Stimulated activated CD8-positive, alpha-beta memory T cell treated with anti-CD3 and anti-CD28 coated beads, Interleukin-12 subunit alpha, Interleukin-12 subunit beta, amount 100 ng/mL, for 24 hours (primary cell): ENCODE results near the gene HS3ST4.

Experiments
- DNase-seq: peaks from one replicate; pipeline ENCODE4 v3.0.0-alpha.2; 2020; ENCODE audit errors: extremely low read depth

HS3ST4 gene

DNA sequence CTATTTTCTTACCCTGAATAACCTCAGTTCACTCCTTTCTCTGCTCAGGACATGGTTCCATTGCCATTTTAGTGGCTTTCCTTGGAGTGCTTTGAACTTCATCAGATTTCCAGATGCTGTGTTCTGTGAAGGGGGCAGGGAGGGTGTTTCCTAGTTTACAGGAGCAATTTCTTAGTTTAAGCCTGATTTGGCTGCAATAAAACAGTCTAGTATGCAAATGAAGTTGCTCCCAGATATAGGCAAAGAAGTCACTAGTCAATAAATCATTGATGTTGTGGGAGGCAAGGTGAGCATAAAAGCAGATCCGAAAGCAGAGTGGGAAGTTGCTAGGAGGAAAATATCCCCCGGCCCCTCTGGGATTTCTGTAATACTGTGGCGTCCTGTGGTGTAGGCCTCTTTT is 202.3 kb downstream of the HS3ST4 start:
- DNase-seq, result no peak

DNA sequence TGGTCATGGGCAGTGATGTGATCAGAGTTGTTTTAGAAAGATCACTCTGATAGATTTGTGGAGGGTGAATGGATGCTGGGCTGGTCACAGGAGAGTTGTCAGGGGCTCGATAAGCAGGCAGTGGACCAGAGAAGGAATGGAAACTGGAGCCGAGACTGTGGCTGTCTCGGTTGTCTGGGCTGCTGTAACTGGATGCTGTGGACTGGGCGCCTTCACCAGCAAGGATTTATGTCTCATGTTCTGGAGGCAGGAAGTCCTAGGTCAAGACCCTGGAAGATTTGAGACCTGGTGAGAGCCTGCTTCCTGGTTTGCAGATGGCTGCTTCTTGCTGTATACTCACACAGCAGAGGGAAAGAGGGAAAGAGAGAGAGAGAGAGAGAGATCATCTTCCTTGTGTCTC is 203.6 kb downstream of the HS3ST4 start:
- DNase-seq, result no peak

DNA sequence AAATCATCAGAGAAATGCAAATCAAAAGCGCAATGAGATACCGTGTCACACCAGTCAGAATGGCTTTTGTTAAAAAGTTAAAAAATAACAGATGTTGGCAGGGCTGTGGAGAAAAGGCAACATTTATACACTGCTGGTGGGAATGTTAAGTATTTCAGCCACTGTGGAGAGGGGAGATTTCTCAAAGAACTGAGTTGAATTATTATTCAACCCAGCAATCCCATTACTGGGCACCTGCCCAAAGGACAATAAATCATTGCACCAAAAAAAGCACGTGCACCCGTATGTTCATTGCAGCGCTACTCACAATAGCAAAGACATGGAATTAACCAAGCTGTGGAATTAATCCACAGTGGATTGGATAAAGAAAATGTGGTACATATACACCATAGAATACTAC is 204.7 kb downstream of the HS3ST4 start:
- no peak for DNase-seq

DNA sequence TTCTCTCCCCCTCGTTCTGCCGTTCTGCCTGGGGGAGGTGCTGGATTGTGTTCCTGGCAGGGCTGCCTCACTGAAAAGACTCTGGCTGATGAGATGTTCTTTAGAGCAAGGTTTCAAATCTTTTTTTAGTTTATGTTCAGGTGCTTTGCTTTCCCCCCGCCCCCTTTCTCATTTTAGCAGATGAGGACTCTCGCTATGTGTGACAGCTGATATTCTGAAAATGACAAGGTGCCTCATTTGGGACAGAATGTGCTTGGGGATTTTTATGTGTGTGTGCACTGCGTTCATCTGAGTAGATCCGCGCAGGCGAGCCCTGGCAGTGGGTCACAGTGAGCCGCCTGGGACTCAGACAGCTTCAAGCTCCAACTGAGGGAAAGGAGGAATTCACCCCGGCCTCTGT is 205.9 kb downstream of the HS3ST4 start:
- DNase-seq, result no peak

DNA sequence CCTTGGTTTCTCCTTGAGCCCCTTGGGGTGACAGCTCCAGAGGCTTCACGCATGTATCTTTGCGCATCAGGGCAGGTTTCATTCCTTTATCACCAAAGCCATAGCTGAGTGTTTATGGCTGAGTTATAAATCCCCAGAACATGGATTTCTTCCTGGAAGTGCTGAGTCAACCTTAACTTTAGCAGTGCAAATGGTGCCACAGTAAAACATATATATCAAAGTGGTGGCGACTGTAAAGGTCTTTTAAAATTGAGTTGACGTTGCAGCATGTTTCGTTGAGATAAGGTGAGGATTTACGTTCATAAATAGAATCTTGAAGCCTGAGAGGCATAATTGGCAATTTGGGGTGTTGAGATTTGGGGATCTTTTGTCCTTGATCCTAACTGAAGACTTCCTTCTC is 214.1 kb downstream of the HS3ST4 start:
- DNase-seq, result no peak

DNA sequence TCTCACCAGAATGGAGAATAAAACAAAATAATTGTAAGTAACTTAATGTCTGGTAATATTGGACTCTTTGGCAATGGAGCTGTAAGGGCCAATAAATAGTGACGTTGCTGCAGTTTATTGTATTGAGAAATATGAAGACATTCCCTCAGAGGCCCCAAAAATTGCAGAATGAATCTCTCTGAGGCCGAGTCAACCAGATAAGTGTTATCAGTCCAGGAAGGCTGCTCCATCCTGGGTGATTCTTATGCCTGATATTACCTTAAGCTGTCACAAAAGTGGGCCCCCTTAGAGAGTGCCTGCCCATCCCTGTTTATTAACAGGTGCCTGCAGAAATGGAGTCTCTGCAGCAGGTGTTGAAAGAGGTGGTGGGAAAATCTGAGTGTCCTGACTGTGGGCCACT is 219.2 kb downstream of the HS3ST4 start:
- no peak for DNase-seq

DNA sequence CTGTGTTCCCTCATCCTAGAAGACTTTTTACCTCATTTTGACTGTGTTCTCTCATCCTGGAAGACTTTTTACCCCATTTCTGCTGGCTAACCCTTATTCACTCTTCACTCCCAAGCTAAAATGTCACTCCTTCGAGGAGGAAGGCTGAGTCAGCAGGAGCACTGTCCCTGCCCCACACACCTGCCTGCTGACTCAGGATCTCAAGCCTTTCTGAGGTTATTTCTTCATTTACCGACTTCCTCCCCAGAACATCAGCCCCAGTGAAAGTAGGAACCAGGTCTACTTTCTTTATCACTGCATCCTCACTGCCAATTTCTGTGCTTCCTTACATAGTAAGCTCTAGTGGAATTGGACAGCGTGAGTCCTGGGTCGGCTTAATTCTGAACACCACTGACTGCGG is 220.6 kb downstream of the HS3ST4 start:
- DNase-seq, result no peak

DNA sequence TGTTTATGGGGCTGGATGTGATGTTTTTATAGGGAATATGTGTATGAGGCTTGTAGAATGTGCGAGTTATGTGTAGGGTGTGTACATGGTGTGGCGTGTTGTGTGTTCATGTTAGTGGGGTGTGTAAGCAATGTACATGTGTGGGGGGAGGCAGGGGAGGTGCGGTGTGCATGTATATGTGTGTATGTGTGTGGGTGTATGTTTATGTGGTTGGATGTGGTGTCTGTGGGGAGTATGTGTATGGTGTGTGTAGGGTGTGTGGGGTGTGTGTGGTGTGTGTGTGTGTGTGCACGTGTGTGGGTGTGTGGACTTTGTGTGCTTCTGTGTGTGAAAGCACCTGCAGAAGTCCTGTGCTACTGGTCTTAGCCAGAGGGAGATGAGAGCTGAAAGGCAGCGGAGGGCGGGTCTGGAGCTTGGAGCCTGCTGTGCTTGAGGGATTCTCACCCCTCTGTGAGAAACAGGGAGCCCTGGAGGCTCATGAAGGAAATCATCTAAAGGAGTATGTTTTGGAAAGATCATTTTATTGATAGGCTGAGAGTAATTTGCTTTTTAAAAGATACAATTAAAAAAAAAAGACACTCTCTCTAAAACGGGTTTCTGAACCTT is 222.7 kb downstream of the HS3ST4 start:
- DNase-seq, result no peak

DNA sequence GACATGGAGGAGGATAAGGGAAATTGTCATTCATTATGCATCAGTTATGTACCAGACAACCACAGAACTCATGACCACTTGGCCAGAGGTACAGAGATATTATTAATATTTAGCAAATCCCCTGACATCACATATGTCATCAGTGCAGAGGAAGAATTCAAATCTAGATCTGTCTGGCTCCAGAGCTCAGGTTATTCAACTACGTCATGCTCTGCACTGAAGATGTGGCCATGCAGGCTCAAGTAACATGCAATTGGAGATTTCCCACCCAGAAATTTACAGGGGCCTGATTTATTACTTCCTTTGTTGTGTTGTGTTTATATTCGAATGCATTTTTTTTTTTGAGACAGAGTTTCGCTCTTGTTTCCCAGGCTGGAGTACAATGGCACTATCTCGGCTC is 224.3 kb downstream of the HS3ST4 start:
- DNase-seq, result no peak

DNA sequence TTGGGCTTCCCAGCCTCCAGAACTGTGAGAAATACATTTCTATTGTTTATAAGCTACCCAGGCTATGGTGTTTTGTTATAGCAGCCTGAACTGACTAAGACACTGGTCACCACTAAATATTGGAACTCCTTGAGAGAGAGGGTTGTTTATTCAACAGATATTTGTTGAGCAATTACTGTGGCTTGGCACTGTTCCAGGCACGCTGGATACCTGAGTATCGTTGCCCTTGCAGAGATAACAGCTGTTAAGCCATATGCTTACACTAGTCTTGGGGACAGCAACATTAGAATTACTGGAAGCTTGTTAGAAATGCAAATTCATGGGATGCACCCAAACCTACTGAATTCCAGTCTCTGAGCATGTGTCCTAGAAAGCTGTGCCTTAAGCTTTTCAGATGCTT is 230.7 kb downstream of the HS3ST4 start:
- DNase-seq, result no peak

DNA sequence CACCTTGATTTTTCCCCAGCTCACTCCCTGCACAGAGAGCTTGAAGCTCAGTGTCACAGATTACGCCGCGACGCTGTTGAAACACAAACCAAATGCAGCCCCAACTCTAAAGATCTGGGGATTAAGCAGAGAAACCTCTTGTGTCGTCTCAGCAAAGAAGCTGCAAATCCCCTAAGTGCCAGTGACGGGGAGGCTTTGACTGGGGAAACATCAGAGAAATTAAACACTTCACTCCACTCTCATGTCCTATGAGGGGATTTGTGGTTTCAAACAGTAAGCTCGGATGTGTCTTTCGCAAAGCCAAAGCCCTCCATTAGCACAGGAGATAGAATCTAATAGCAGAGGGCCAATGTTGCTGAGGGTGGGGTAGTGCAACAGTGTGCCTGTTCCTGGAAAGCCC is 233.7 kb downstream of the HS3ST4 start:
- DNase-seq, result no peak

DNA sequence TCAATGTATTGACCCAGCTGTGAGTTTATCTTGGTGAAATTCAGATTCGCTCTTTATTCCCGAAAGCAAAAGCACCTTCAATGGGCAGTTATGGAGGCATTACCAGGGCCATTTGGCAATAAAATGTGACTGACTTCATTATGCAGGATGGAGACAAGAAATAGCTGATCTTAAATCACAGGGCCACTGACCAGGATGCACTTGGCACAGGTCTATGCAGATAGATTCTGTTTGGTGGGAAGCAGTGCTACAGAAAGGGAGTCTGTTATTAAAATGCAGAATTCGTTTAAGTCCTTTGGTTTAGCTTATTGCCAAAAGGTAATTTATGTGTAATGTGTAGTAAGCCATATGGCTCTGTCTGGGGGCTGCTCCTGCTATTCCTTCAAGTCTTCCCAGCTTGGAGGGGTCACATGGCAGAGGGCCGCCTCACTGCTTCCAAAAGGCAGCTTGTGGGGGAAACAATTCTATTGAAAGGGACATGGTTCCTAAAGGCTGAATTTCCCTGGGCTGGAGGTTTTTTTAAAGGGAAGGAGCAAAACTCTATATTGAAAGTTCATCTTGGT is 239.8 kb downstream of the HS3ST4 start:
- DNase-seq, result no peak

DNA sequence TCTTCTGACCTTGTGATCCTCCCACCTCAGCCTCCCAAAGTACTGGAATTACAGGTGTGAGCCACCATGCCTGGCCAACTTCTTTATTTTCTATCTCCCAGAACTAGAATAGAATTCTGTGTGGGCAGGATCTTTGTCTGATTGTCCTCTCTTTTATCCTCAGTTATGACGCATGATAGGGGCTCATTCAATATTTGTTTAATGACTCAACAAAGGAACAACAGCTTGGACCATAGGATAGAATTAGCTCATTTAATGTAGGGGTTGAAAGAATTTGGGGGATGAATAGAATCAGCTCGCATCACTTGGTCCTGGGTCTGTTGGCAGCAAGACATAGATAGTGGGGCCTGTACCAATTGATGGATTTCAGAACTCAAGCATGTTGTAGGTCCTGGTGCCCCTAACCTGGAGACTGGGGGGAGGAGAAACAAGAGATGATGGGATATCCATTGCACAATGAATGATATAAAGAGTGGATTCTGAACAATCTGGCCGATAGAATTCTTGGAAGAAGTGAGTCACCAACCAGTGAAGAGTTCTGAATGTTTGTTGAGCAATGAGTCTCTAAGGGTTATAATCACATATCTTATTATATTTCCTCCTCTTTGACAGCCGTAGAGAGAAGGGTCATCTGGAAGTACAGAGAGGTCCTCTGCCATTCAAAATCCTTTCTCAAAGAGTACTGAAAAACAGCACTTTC is 250.2 kb downstream of the HS3ST4 start:
- DNase-seq, result no peak

DNA sequence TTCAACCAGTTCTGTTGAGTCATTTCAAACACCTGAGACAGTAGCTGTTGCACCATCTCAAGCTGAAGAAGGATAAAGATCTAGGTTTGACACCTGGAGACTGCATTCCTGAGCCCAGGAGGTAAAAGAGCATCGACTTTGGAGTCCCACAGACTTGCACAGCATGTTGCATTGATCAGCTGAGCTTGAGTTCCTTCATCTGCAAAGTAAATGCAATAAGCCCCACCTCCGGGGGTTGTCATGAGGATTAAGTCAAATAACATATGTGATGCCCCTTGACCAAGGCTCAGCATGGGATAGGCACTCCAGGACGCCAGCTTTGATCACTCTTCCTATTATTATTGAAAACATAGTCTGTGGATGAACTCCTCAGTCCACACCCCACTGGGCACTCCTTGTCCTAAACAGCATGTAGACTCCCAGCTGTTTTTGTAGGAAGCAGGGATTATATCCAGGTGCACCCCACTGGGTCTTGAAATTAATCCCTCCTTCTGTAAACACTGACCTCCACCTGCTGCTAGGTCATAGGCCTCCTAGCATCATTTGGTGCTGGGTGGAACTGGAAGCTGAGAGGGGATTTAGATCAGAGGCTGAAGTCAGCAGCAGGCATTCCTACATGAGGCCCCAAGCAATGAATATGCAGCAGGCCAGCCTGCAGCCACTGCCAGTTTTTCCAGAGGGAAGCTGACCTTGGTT is 259.0 kb downstream of the HS3ST4 start:
- DNase-seq, result no peak

DNA sequence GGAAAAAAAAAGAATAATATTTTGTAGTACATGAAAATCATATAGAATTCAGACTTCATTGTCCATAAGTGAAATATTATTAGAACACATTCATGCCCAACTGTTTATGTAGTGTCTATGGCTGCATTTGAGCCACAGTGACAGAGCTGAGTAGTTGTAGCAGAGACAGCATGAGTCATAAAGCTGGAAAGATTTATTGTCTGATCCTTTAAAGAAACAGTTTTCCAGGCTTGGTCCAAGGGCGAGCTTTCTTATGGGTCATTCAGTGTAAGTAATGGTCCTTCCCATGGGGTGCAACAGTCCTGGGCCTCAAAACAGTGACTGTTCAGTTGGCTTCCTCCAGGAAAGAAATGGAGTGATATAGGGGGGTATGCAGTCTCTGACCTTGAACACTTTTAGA is 260.2 kb downstream of the HS3ST4 start:
- DNase-seq, result no peak

DNA sequence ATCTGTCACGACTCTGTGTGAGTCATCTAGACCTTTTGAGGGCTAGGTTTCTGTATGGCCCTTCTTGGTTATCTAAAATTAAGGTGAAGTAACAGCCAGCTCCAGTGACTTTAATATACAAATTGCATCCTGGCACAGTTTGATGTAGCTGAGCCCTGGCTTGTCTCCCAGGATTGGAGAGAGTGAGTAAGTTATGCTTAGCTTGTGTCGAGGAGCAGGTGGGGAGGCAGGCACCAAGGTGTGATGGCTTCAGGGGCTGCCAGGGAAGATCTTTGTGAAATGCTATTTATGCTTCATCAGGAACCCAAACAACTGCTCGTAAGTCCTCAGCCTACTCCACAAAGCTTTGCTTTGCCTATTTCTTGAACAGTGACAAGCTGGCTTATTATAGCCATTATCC is 261.2 kb downstream of the HS3ST4 start:
- DNase-seq, result no peak

DNA sequence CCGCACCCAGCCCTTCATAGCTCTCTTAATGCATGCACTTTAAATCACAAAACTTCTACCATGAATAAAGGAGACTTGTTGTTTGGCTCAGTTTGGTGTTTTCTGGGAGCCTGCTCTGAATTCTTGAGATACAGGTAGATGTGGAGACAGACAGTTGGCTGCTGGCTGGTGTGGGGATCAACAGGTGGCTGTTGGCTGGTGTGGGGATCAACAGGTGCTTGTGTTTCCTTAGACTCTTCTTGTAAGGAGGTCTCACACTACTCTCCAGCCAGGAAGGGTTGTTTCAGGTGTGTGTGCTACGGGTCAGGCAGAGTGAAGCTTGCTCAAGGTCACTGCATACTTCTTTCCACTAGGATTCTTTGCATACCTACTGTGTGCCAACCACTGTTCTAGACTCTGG is 265.9 kb downstream of the HS3ST4 start:
- DNase-seq, result no peak

DNA sequence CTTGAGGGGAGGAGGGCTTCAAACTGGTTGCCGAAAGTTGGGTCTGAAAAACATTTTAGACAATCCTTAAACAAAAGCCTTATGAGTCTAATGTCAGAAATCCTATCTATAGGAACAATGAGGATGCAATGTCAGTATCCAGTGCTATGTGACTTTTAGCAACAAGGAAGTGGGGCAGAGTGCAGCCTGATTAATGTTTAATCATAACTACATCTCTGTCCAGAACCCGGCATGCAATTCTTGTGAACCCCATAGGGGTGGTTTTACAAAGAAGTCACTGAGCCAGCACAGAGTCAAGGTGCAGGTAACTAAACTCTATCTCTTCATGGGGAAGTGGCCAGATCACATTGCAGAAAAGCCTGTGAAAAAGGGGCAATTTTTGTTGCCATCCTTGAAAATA is 267.5 kb downstream of the HS3ST4 start:
- DNase-seq, result no peak

DNA sequence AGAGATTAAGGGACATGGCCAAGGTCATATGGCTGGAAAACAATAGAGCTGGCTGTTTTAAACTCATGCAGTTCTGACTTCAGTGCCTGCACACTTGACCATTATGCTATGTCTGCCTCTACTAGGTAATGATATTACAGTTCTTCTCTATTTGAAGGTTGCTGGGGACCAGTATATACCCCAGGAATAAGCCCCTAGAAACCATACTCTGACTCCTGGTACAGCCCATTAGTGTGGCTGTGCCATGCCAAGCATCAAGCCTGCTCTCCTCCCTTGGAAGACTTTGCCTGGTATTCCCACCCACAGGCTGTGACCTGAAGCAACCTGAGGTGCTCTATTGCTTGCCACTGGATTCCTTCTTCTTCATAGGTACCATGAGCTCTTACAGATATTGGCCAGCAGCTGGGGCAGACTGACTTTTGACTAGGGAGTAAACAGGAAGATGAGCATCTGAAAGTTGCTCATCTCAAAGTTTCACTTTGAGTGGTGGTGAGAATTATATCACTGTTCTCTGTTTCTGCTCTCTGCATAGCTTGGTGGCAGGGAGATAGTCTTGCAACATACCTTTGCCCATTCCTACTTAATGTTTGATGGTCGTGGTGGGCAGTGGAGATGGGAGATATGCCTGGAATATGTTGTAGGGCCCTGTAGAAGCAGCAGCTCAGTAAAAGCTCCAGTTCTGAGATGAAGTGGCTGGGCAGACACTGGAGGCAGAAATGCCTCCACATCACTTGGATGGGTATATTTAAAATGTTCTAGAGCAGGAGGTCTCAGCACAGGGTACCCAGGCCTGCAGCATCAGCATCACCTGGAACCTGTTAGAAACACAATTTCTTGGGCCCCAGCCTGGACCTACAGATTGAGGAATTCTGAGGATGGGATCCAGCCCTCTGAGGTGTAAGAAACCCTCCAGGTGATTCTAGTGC is 274.7 kb downstream of the HS3ST4 start:
- DNase-seq, result no peak

DNA sequence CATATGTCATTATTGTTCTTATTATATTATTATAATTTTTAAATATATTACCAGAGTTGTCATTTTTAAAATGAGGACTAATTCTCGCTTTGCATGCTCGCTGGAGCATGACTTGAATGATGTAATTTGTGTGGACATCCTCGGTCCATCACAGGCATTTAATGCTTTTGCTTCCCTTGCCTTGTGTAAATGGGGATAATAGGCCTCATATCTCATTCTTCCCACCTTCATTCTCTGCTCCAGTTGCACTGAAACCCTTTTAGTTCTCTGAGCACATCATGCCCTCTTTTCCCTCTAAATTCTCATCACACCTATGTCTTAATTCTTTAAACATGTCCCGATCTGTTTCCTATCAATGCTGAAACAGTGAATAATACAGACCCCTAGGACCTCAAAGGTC is 285.4 kb downstream of the HS3ST4 start:
- no peak for DNase-seq

DNA sequence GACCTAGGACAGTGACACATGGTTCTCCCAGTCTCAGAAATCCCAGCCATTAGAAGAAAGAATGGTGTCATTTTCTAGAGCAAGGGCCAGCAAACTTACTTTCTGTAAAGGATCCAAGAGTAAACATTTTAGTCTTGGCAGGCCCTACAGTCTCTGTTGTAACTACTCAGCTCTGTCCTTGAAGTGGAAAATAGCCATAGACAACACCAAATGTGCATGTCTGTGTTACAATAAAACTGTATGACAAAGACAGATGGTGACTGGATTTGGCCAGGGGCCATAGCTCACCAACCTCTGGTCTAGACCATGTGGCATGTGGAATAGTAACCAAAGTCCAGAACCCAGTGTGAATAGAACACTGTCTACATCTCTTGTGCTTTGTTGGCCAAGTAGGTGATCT is 286.5 kb downstream of the HS3ST4 start:
- DNase-seq, result no peak

DNA sequence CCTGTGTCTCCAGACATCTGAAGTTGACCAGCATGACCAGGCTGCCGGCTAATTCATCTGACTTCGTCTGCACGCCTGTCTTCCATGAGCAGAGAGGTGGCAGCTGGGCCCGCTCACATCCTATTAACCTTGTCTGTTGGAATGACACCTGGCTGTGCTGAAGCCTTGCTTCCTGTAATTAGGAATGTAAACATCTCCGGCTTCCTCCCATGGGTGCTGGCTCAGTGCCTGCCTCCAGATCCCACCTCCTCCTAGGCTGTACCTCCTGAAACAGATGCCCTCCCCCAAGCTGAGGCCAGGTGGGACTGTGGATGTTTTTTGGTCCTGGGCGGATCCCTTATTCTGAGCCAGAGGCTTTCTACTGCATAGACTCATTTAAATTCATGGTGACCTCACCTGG is 296.3 kb downstream of the HS3ST4 start:
- no peak for DNase-seq
